Gastrocnemius medialis (tissue), 4 donors: ENCODE results near the gene ERAS. TPM values are rescaled to one million over a fixed set of nuclear protein-coding genes. Genes with fewer than 3 reads are reported as not detected.
"Not testable (repeated sequence)": the region's sequence is repeated elsewhere in the genome, so short reads cannot be mapped to it uniquely, and the experiment has no call there.

Experiments used
- ATAC-seq, 2 donors: fragments of 150-250 bp; one replicate each; pipeline ENCODE4 v1.9.1; 2016
- DNase-seq, 2 donors: peaks; one replicate each; pipeline ENCODE4 v3.0.0-alpha.2; 2019
- H3K27ac ChIP-seq, 4 donors: fragments of 200-600 bp; sonication (generic); 1 replicate in 1 of 4; 2 replicates in 3 of 4; pipeline ENCODE4 v1.5.1; 2016 to 2018; ENCODE audit warnings: mild to moderate bottlenecking in 2 of 4, moderate library complexity in 1 of 4
- H3K27me3 ChIP-seq, 3 donors: fragments of 200-600 bp; sonication (generic) in 2 of 3; 1 replicate in 1 of 3; 2 replicates in 2 of 3; pipeline versions ENCODE4 v1.5.1 to v1.6.0; 2016 to 2019; ENCODE audit warnings: mild to moderate bottlenecking in 1 of 3, moderate library complexity in 1 of 3
- H3K36me3 ChIP-seq, 2 donors: fragments of 200-600 bp; sonication (generic) in 1 of 2; one replicate each; pipeline ENCODE4 v1.5.1; 2017 to 2018
- H3K4me1 ChIP-seq, 2 donors: fragments of 200-600 bp; sonication (generic) in 1 of 2; one replicate each; pipeline ENCODE4 v1.5.1; 2016 to 2017; ENCODE audit warnings: mild to moderate bottlenecking in 2 of 2
- H3K4me3 ChIP-seq, 4 donors: fragments of 200-600 bp; sonication (generic) in 3 of 4; 1 replicate in 1 of 4; 2 replicates in 3 of 4; pipeline ENCODE4 v1.5.1; 2016 to 2019; ENCODE audit warnings: mild to moderate bottlenecking in 2 of 4
- H3K9me3 ChIP-seq, 3 donors: fragments of 200-600 bp; sonication (generic) in 2 of 3; 1 replicate in 1 of 3; 2 replicates in 2 of 3; pipeline ENCODE4 v1.5.1; 2016 to 2019
- POLR2A ChIP-seq, 2 donors: fragments of 450-650 bp; IDR thresholded peaks; one replicate each; pipeline ENCODE4 v1.6.1; 2017; ENCODE audit warnings: antibody characterized with exemption in 2 of 2, mild to moderate bottlenecking in 2 of 2, moderate library complexity in 2 of 2
- in situ Hi-C, 4 donors: fragments of 200-750 bp; cut with MboI; loops; one replicate each; pipeline versions ENCODE4 v1.15.0 to v1.8.0; 2017; ENCODE audit warnings: low sequenced_read_pairs in 4 of 4
- intact Hi-C: fragments of 100-400 bp; cut with DNase I; formaldehyde crosslinking; loops from one replicate; pipeline ENCODE4 v1.15.1; 2023; ENCODE audit warnings: low total_unique reads
- total RNA-seq, 4 donors: library from RNA; depleted of rRNA; stranded (reverse); fragments of >200 nt; gene quantifications; one replicate each; pipeline versions ENCODE4 v1.1.0 to v1.2.3, GENCODE V29; 2016
- TF ChIP-seq, protein P1 (sequence below), 5 experiments: fragments of 450-650 bp in 3 of 5; fragments of 200-600 bp in 2 of 5; sonication (generic) in 2 of 5; IDR thresholded peaks in 4 of 5; conservative IDR thresholded peaks in 1 of 5; 1 replicate in 4 of 5; 2 replicates in 1 of 5; pipeline ENCODE4 v1.5.1; 2016 to 2019; ENCODE audit warnings: antibody characterized with exemption in 5 of 5, mild to moderate bottlenecking in 3 of 5, moderate library complexity in 3 of 5

ERAS gene
- total RNA-seq, 4 donors from 2014 or later: not detected

GRCh38 chrX:48839686-48840085, 13.4 kb downstream of the ERAS start:
- no peak overlapping the region for H3K4me3 ChIP-seq
- H3K4me1 ChIP-seq: no peaks in the 10 kb centered on the region
- ATAC-seq (no peak), DNase-seq (no peak)
- TF ChIP-seq, protein P1, sequence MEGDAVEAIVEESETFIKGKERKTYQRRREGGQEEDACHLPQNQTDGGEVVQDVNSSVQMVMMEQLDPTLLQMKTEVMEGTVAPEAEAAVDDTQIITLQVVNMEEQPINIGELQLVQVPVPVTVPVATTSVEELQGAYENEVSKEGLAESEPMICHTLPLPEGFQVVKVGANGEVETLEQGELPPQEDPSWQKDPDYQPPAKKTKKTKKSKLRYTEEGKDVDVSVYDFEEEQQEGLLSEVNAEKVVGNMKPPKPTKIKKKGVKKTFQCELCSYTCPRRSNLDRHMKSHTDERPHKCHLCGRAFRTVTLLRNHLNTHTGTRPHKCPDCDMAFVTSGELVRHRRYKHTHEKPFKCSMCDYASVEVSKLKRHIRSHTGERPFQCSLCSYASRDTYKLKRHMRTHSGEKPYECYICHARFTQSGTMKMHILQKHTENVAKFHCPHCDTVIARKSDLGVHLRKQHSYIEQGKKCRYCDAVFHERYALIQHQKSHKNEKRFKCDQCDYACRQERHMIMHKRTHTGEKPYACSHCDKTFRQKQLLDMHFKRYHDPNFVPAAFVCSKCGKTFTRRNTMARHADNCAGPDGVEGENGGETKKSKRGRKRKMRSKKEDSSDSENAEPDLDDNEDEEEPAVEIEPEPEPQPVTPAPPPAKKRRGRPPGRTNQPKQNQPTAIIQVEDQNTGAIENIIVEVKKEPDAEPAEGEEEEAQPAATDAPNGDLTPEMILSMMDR (IDR thresholded peaks at IDR 0.05 in 4 of 5, conservative IDR thresholded peaks at IDR 0.05 in 1 of 5): no peak
- TF ChIP-seq POLR2A (IDR thresholded peaks at IDR 0.05): no peak
- H3K27me3 ChIP-seq: peaks cover 0 to 8% (median 0%) of the 10 kb centered on the region in 3 donors
- H3K9me3 ChIP-seq: no peaks in the 10 kb centered on the region
- intact Hi-C loops (no loop called here), in situ Hi-C loops (no loop called here)
- no peak overlapping the region for H3K27ac ChIP-seq
- no peaks in the 10 kb centered on the region for H3K36me3 ChIP-seq

DNA sequence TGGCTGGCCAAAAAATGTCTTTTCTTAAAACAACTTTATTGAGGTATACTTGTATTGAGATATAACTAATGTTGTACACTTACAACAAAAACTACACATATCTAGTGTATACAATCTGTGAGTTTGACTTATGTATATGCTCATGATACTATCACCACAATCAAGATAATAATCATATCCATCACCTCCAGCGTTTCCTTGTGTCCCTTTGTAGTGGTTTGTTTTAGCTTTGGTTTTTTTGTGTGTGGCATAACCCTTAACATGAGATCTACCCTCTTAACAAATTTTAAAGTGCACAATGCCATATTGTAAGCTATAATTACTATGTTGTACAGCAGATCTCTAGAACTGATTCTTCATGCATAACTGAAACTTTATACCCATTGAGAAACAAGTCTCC, 22.5 kb downstream of the ERAS start:
- TF ChIP-seq, protein P1 (IDR thresholded peaks at IDR 0.05 in 4 of 5, conservative IDR thresholded peaks at IDR 0.05 in 1 of 5): no peak
- no peak for TF ChIP-seq POLR2A (IDR thresholded peaks at IDR 0.05)
- no peaks in the 10 kb centered on the region for H3K9me3 ChIP-seq
- H3K27me3 ChIP-seq: peaks cover 0 to 10% (median 6%) of the 10 kb centered on the region in 3 donors
- no peaks in the 10 kb centered on the region for H3K4me1 ChIP-seq
- in situ Hi-C loops (no loop called here), intact Hi-C loops (no loop called here)
- no peaks in the 10 kb centered on the region for H3K36me3 ChIP-seq
- no peak overlapping the region for H3K4me3 ChIP-seq
- ATAC-seq (no peak), DNase-seq (no peak)
- H3K27ac ChIP-seq: no peak overlapping the region

DNA sequence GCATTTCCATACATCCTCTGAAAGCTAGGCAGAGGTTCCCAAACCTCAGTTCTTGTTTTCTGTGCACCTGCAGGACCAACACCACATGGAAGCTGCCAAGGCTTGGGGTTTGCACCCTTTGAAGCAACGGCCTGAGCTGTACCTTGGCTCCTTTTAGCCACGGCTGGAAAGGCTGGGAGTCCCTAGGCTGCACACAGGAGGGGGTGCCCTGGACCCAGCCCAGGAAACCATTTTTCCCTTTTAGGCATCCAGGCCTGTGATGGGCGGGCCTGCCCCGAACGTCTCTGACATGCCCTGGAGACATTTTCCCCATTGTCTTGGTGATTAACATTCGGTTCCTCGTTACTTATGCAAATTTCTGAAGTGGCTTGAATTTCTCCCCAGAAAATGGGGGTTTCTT, 26.5 kb downstream of the ERAS start:
- intact Hi-C loops: no loop called here
- in situ Hi-C loops: no loop called here
- Histone ChIP-seq H3K27ac (no peak overlapping the region), H3K36me3 (no peaks in the 10 kb centered on the region), H3K9me3 (no peaks in the 10 kb centered on the region), H3K27me3 (peaks cover 0 to 10% (median 6%) of the 10 kb centered on the region in 3 donors), H3K4me1 (no peaks in the 10 kb centered on the region), H3K4me3 (no peak overlapping the region)
- no peak for TF ChIP-seq POLR2A (IDR thresholded peaks at IDR 0.05)
- TF ChIP-seq, protein P1 (IDR thresholded peaks at IDR 0.05 in 4 of 5, conservative IDR thresholded peaks at IDR 0.05 in 1 of 5): no peak
- DNase-seq: no peak
- ATAC-seq: no peak

- intact Hi-C loops, ATAC-seq, H3K27ac ChIP-seq: not testable (repeated sequence)
Observed at GRCh38 chrX:48853494-48853893, 27.2 kb downstream of the ERAS start.

DNA sequence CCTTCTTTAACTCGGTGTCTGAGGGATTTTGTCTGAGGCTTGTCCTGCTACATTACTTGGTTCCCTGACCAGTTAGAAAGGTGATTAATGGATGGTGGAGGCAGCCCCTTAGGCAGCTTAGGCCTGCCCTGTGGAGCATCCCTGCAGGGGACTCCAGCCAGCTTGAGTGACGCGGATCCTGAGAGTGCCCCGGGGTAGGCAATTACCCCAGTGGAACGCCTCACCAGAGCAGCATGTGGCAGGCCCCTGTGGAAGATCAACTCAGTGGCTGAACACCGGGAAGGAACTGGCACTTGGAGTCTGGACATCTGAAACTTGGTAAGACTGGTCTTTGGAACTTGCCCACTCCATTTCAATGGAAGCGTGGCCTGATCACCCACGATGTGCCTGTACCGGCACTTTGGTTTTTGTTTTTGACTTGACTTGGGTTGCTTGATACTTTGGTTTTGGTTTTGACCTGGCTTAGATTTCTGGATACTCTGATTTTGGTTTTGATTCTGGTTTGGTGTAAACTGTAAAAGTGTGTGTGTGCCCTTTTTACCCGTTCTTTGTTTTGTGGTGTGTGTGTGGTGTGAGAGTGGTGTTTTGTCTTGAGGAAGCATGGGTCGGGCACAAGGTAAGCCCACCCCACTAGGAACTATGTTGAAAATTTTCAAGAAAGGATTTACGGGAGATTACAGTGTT, 27.9 kb downstream of the ERAS start:
- H3K9me3 ChIP-seq, H3K27me3 ChIP-seq, in situ Hi-C loops, DNase-seq, intact Hi-C loops, ATAC-seq, H3K4me1 ChIP-seq, H3K27ac ChIP-seq, H3K4me3 ChIP-seq, H3K36me3 ChIP-seq: not testable (repeated sequence)

More at GRCh38 chrX:48853494-48853893, 27.2 kb downstream of the ERAS start:
- H3K9me3 ChIP-seq, H3K27me3 ChIP-seq, H3K36me3 ChIP-seq, H3K4me3 ChIP-seq, DNase-seq, H3K4me1 ChIP-seq, in situ Hi-C loops: not testable (repeated sequence)

DNA sequence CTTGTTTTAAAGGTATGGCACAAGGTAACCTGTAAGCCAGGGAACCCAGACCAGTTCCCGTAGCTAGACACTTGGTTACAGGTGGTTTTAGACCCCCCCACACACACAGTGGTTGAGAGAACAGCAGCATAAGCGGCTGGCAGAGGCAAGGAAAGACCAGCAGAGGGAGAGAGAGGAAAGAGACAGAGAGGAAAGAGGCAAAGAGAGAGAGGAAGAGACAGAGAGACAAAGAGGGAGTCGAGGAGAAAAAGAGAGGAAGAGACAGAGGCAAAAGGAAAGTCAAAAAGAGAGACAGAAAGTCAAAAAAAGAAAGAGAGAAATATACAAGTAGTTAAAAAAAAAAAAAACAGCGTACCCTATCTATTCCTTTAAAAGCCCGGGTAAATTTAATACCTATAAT, 28.6 kb downstream of the ERAS start:
- TF ChIP-seq, protein P1 (IDR thresholded peaks at IDR 0.05 in 4 of 5, conservative IDR thresholded peaks at IDR 0.05 in 1 of 5): no peak
- no peak for TF ChIP-seq POLR2A (IDR thresholded peaks at IDR 0.05)
- Histone ChIP-seq H3K27ac (no peak overlapping the region), H3K36me3 (no peaks in the 10 kb centered on the region), H3K4me1 (no peaks in the 10 kb centered on the region), H3K9me3 (no peaks in the 10 kb centered on the region), H3K27me3 (peaks cover 0 to 5% (median 0%) of the 10 kb centered on the region in 3 donors), H3K4me3 (no peak overlapping the region)
- ATAC-seq: no peak
- no peak for DNase-seq
- in situ Hi-C loops: no loop called here
- intact Hi-C loops: no loop called here
